ENCODE data around the gene RAB18.
"Not testable (repeated sequence)": the region's sequence is repeated elsewhere in the genome, so short reads cannot be mapped to it uniquely, and the experiment has no call there.

The RAB18 gene

DNA sequence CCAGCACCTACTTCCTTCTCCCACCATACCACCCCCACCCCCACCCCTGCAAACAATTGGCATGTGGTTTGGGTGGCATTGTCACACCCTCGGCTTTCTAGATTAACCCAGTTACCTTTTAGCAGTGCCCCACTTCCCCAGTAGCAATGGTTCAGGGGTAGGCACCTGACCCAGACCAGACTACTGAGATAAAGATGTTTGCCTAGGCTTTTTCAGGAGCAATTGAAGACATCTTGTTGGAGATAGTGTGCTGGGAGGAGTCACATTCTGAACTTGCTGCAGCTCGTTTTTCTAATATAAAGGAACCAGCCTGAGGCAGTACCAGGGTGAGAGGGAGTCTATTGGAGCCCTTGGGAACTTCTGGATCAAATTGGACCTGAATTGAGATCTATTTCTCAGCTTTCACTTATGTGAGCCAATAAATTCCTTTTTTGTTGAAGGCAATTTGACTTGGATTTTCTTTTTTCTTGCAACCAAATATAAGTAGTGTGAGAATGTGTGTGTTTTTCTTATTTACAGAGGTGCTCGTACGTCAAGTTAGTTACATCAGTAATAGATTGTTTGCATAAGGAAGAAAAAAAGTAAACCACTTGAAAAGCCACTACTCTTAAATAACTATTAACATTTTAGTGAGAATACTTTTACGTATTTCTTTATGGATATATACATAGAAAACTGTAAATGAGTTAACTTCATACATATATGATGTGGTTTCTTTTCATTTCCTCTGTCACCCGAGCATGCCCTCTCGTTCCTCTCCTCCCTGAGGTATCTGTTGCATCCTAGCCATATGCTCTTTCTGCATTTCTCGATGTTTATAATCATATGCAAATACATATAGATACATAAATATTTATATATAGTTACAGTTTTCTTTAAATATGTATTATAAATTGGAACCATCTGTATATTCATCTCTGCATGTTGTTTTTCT is 38.0 kb downstream of the RAB18 start:
- H3K27ac ChIP-seq = no peak overlapping the region
- no peak for DNase-seq (ENCODE audit: low read depth, low spot score)

DNA sequence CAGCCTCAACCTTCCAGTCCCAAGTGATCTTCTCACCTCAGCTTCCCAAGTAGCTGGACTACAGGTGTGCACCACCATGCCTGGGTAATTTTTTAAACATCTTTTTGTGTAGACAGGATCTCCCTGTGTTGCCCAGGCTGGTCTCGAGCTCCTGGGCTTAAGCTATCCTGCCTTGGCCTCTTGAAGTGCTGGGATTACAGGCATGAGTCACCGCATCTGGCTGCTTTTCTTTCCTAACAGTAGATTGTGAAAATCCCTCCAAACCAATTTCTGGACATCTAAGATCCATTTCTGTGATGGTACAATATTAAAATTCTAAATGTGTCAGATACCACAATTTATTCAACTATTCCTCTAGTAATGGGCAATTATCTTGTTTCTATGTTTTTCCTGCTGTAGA is 38.7 kb downstream of the RAB18 start:
- no peak for DNase-seq (ENCODE audit: low read depth, low spot score)
- no peak overlapping the region for H3K27ac ChIP-seq

DNA sequence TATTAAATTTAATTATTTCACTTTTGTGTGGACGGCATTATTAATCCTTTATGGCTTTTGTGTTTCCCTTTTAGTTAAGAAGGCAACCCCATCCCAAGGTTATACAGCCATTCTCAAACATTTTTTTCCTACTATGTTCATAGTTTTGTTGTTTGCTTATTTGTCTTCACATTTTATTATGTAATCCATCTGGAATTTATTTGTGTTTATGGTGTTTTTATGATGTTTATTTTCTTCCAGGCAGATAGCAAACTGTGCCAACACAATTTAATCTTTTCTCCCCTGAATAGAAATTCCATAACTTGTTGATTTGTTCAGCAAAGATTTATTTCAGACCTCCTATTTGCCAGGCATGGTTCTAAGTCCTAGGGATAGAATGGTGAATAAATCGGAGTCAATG is 42.9 kb downstream of the RAB18 start:
- no peak for DNase-seq (ENCODE audit: low read depth, low spot score)
- H3K27ac ChIP-seq = no peak overlapping the region

DNA sequence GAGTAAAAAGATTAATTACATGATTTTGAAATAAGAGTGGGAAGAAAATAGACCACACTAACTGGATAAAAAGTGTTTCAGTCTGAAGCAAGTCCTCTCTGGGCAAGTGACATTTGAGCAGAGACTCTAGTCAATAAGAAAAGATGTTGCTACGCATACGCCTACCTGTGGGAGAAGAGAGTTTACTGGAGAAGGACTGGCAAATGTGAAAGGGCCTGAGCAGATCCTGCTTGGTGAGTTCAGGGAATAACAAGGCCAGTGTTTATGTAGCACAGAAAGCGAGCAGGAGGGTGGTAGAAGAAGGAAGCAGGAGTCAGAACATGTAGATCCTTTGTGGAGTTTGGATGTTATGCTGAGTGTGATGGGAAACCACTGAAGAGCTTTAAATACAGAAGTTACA is 43.4 kb downstream of the RAB18 start:
- DNase-seq (ENCODE audit: low read depth, low spot score) = no peak
- no peak overlapping the region for H3K27ac ChIP-seq

DNA sequence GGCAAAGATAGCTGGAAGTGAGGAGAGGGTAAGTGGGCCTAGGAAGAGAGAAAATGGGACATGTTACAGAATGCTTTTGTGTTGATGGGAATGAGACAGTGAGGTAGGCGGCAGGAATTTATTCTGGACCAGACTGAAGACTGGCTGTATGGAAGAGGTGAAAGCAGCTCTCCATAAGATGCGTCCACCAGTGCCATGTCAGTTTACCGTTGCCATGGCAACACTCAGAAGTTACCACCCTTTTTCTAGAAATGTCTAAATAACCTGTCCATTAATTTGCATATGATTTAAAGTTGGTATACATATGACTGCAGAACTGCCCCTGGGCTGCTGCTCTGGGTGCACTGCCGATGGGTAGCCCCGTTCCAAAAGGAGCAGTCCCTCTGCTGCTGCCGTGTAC is 46.7 kb downstream of the RAB18 start:
- no peak for DNase-seq (ENCODE audit: low read depth, low spot score)

DNA sequence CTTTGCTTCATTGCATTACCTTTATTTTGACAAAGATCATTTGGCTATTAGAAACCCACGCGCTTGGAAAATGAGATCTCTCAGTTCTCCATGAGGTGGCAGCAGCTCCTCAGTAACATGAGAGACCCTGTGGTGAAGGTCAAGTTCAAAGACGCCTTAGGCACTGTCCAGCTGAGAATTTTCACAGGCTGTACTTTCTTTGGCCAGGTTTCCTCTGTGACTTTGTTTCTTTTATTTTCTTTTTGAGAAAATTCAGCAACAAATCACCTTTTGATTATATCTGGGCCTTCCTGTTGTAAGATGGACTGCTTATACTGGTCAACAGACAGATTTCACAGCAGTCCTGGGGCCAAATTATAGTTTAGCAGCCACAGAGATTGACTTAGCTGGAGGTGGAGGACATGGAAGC is 54.5 kb downstream of the RAB18 start:
- no peak for DNase-seq (ENCODE audit: low read depth, low spot score)
- H3K27ac ChIP-seq = no peak overlapping the region

More for the DNA sequence above, 46.7 kb downstream of the RAB18 start:
- no peak overlapping the region for H3K27ac ChIP-seq

DNA sequence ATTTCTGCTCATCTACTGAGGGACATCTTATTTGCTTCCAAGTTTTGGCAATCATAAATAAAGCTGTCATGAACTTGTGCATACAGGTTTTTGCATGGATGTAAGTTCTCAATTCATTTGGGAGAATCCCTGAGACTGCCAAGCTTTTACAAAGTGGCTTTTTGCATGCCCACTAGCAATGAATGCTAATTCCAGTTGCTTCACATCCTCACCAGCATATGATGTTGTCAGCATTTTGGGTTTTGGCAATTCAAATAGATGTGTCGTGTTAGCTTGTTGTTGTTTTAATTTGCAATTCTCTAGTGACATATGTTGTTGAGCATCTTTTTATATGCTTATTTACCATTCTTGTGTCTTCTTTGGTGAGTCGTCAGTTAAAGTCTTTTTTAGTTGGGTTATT is 57.2 kb downstream of the RAB18 start:
- DNase-seq (ENCODE audit: low read depth, low spot score) = no peak

DNA sequence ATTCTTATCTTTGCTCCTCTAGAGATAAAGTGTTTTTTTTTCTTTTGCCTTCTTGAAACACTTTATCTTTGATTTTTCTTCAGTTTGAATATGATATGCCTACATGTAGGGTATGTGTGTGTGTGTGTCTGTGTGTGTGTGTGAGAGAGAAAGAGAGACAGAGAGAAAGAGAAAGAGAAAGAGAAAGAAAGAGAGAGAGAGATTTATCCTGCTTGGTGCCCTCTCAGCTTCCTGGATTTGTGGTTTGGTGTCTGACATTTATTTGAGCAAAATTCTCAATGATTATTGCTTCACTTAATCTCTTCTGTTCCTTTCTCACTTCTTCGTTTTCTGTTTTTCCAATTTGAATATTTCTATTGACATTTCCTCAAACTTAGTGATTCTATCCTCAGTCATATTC is 60.3 kb downstream of the RAB18 start:
- H3K27ac ChIP-seq = no peak overlapping the region
- no peak for DNase-seq (ENCODE audit: low read depth, low spot score)

More for the DNA sequence above, 57.2 kb downstream of the RAB18 start:
- H3K27ac ChIP-seq = no peak overlapping the region

DNA sequence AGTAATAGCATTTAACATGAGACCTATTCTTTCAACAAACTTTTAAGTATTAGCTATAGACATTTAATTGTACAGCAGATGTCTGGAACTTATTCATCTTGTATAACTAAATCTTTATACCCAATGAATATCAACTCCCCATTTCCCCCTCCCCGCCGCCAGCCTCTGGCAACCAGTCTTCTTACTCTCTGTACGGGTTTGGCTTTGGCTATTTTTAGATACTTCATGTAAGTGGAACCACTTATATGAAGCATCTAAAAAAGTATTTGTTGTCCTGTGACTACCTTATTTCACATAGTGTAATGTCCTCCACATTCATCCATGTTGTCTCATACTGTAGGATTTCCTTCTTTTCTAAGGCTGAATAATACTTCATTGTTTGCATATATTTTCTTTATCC is 60.8 kb downstream of the RAB18 start:
- no peak overlapping the region for H3K27ac ChIP-seq
- no peak for DNase-seq (ENCODE audit: low read depth, low spot score)

DNA sequence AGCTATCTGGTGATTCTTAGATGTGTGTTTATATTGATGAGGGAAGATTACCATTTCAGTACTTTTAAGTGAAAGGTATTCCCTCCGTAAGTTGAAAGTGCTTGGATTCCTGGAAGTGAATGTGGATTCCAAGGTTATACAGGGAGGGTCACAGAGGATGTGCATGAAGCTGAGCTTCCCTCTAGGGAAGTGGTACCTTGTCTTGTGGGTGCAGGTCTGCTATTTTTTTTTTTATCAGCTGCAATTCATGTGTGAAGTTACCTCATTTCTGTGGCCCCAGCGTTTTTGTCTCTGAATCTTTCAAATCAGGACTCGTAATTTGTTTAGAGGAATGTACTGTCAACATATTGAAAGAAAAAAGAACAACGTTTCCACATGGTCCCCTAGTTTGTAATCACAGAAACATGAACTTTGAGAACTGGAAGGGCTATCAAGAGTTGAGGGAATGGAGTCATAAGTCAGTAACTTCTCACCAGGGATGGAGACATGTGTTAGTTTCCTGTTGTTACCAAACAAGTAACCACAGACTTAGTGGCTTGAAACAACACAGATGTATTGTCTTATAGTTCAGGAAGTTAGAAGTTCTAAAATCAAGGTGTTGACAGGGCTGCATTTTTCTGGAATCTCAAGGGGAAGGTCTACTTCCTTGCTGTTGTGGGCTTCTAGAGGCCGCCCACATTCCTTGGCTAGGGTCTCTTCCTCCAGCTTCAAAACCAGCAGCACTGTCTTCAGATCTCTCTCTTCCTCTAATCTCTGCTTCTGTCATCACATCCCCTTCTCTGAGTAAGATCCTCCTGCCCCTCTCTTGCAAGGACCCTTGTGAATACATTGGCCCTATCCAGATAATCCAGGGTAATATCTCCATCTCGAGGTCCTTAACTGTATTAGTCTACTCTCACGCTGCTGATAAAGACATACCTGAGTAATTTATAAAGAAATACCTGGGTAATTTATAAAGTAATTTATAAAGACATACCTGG is 64.4 kb downstream of the RAB18 start:
- DNase-seq (ENCODE audit: low read depth, low spot score) = no peak
- H3K27ac ChIP-seq = no peak overlapping the region

DNA sequence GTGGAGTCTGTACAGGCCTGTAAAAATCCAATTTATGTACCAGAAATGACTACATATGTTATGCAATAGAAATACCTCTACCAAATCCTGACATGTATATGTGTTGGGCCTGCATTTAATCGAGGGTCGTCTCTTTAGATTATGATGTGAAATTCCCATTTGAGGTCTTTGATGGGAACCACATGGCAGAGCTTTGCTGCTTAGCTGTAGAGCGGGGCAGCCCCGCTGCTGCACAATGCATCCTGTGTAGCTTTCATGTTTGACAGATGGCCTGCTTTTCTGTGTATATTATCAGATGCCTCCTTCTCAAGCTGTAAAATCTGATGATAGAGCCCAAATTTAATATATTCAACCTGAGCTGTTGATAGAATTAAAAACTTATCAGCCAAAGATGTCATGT is 65.8 kb downstream of the RAB18 start:
- H3K27ac ChIP-seq = no peak overlapping the region
- DNase-seq (ENCODE audit: low read depth, low spot score) = no peak

DNA sequence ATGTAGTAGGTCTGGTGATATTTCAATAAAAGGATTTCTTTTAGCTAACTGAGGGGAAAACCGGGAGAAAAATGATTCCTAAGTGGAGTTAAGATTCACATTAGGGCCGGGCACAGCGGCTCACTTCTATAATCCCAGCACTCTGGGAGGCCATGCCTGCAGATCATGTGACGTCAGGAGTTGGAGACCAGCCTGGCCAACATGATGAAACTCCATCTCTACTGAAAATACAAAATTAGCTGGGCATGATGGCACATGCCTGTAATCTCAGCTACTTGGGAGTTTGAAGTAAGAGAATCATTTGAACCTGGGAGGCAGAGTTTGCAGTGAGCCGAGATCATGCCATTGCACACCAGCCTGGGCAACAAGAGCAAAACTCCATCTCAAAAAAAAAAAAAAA is 72.9 kb downstream of the RAB18 start:
- not testable (repeated sequence) for H3K27ac ChIP-seq; DNase-seq (ENCODE audit: low read depth, low spot score)

DNA sequence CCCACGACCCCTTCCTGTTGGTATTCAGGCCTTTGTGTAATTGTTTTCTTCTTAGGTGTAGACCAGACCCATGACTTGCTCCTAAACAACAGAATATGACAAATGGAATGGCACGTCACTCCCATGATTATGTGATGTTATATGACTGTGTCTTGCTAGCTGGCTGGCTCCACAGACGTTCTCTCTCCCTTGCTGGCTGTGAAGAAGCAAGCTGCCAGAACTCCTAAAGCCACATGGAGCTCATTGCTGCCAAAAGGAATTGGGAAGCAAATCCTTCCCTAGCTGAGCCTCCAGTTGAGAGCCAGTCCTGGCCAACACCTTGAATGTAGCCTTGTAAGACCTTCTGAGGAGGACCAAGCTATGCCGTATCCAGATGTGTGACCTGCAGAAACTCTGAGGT is 74.2 kb downstream of the RAB18 start:
- DNase-seq (ENCODE audit: low read depth, low spot score) = no peak
- no peak overlapping the region for H3K27ac ChIP-seq

DNA sequence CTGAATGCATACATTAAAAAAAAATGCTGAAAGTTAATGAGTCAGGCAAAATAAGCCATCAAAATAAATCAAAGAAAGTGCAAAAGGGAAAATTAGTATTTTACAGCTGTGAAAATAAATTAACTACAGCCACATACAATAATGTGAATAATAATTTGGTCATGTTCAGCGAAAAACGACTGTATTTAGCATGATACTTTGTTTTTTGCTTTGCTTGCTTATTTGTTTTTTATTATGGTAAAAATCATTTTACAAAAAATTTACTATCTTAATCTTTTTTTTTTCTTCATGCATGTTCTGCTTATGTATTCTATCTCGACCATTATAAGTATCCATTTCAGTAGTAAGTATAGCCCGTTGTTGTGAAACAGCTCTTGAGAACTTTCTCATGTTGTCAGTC is 77.1 kb downstream of the RAB18 start:
- H3K27ac ChIP-seq = no peak overlapping the region
- DNase-seq (ENCODE audit: low read depth, low spot score) = no peak

DNA sequence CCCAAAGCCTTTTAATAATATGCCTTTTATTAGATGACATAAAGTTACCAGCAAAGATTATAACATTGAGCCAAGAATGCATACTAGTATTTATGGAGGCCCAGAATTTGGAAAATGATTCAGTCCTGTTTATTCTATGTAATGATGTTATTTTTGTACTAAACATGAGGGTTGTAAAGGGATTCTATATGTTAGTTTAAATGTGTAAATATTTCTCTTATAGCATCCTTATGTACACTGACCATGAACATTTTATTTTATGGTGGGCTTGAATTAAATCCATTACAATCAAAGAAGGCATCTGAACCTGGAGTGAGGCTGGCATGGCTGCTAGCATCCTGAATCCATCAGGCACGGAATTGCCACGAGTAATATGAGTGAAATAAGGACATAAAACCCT is 80.2 kb downstream of the RAB18 start:
- no peak overlapping the region for H3K27ac ChIP-seq
- no peak for DNase-seq (ENCODE audit: low read depth, low spot score)
